Heart left ventricle (tissue), 13 donors: ENCODE measurements around the gene LUM.

ENCODE experiments used
- CTCF ChIP-seq, 12 donors: fragments of 200-600 bp; sonication (generic) in 4 of 12; IDR thresholded peaks; one replicate each; pipeline versions ENCODE4 v1.5.0 to v1.8.0; 2018 to 2022; ENCODE audit warnings: antibody characterized with exemption in 12 of 12, mild to moderate bottlenecking in 5 of 12
- POLR2A ChIP-seq, 2 donors: fragments of 450-650 bp; IDR thresholded peaks; one replicate each; pipeline ENCODE4 v1.6.1; 2017; ENCODE audit warnings: antibody characterized with exemption in 2 of 2, mild to moderate bottlenecking in 2 of 2, moderate library complexity in 2 of 2
- donor health status: ischemic (EF 13 %, LVEDD 7.1; RV severe dilation, severe dysfunction).
- donor health status: DM: no; HTN: yes; CAD: no.
- donor health status: DM: no; HTN: no; CAD: no.
- donor health status: ischemic (EF 25% LVEDD 6.9; RV normal size, moderate dysfunction).
- donor health status: ischemic (EF 25% LVEDD 5.7; RV mildly dilated, moderate dysfunction).
- donor health status: ischemic (EF 35%, LVEDD 5.7; RV mildly dilated, moderate dysfunction).
- donor health status: nonischemic (EF 11% LVEDD 7.7; RV severe dilation, severe dysfunction).
- donor health status: DM: yes; HTN: yes; CAD: no.
- donor health status: PGD.
- donor health status: ischemic (EF 29% LVEDD 5.4; RV normal size, mild dysfunction).
- donor health status: nonischemic (EF 23%, LVEDD 6.1; RV moderate dilation, normal function).

DNA sequence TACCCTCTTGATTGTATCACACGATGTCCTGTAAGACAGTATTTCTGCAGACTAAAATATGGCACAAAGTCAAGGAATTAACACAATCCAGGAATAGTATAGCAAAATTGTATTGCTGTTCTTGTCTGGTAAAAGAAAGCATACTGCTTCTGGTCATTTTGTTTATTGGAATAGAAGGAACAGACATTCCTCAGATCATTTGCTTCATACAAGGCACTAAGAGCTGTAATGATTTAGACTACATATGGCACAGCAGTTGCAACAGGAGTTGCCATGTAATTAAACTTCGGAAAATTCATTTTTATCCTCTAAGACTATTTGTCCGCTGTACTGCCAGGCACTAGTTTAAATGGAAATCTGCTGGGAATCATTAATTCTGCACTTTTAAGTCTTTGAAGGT is 45.9 kb downstream of the LUM start:
- TF ChIP-seq CTCF (IDR thresholded peaks at IDR 0.05): no peak
- no peak for TF ChIP-seq POLR2A (IDR thresholded peaks at IDR 0.05)
